DMS53 treated with DMSO at 0.1 percent for 48 hours (cell line): Measurements from ENCODE around the gene NFAM1.

Experiments used
- DNase-seq: peaks from one replicate; lab custom pipeline; 2025; ENCODE audit not compliant: unreplicated experiment; lab: John Stamatoyannopoulos, UW

NFAM1 gene

DNA sequence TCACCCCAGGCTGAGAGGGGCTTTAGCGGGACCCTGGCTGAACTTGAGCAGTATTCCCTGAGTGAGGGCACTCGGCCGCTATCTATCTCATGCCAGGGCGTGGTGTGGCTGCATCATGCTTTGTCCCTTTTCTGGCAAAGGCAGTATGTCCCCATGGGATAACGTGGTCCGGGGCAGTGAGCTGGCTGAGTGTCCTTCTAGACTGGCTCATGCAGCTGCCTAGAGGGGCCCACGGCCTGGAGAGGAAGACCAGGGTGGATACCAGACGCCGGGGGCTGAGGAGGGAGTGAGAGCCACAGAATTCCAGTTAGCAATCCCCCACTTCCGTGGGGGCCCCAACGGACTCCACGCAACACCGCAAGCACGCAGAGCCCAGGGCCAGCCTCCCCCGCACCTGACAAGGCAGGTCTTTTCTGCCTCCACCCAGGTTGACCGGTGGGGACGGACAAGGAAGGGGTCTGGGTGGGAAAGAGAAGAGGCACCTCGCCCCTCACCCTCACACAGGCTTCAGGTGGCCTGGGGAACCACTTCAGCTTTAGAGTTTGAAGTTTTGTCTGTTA, 15.5 kb downstream of the NFAM1 start:
- DNase-seq: no peak

DNA sequence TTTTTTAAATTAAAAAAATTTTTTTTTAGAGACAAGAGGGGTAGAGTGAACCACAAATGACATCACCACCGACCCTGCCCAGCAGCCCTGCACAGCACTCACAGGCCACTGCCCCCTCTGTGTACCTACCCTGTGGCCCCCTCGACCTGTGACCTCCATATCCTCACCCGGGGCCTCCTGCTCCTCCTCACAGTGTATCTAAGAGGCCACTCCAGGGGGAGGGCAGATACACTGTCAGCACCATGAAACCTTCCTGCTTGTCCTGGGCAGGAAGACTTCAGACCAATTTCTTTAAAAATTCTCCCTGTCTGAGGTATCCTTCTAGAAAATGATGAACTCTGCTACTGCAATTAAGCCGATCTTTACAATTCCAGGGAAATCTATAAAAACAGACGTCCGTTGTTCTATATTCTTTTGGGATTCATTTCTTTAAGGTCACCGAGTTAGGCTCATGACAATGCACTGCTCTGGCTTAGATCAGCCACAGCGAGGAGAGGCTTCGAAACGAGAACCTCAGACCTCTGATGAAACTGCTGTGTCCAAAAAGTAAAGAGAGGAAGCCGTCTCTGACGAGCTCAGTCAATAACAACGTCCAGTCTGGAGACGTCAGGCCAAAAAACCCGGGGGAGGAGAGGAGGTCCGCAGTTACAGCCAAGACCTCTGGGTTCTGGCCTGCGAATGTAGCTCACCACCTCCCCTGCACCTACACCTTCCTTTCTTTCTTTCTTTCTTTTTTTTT, 17.5 kb downstream of the NFAM1 start:
- no peak for DNase-seq

DNA sequence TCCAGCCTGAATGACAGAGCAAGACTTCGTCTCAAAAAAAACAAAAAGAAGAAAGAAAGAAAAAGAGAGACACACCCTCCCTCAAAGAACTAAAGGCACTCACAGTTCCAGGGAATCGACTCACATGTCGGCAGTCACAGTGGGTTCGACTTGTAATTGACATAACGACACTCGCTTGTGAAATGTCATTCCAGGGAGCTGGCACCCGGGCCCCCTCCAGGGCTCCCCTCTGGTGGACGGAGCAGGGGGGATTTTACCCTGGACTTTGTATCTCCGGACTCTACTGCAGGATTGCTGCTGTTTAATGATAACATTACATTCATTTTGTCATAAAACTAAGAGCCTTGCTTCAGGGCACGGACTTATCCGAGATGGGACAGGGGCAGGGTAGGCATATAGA, 18.2 kb downstream of the NFAM1 start:
- DNase-seq: no peak

DNA sequence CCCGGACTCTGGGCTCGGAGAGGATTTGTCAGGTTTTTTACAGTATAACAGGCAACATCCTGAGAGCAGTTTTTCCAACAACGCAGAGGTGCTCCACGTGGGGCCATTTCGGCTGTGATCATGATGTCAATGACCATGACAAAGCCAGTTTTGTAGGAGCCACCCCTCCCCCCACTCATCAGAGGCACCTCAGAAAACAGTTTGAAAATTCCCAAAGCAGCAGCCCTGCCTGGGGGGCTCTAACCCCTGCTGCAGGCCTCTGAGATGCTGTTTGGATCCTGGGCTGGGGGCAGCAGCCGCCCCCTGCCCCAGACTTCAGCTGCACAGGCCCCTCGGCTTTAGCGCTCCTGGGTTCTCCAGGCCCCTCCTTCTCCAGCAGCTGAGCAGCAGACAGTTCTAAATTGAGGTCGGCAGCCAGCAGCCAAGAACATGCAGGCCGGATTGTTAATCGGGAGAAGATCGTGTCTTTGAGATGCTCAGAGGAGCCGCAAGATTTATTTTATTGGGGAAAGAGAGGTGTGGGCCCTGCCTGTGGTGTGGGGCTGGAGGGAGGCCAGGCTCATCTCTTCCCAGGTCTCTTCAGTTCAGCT, 19.4 kb downstream of the NFAM1 start:
- DNase-seq: no peak

DNA sequence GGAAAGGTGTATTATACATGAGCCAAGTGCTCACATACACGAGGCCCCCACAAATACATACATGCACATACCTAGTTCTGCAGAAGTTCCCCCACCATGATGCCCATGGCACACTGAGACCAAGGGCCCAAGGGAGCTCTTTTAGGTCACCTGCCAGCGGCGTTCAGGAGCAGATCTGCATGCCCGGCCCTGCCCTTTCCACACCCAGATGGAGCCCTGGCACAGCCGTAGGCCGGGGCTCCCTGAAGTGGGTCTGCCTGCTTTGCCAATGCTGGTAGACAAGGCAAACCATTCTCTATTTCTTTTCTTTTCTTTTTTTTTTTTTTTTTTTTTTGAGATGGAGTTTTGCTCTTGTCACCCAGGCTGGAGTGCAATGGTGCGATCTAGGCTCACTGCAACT, 21.5 kb downstream of the NFAM1 start:
- DNase-seq: no peak

DNA sequence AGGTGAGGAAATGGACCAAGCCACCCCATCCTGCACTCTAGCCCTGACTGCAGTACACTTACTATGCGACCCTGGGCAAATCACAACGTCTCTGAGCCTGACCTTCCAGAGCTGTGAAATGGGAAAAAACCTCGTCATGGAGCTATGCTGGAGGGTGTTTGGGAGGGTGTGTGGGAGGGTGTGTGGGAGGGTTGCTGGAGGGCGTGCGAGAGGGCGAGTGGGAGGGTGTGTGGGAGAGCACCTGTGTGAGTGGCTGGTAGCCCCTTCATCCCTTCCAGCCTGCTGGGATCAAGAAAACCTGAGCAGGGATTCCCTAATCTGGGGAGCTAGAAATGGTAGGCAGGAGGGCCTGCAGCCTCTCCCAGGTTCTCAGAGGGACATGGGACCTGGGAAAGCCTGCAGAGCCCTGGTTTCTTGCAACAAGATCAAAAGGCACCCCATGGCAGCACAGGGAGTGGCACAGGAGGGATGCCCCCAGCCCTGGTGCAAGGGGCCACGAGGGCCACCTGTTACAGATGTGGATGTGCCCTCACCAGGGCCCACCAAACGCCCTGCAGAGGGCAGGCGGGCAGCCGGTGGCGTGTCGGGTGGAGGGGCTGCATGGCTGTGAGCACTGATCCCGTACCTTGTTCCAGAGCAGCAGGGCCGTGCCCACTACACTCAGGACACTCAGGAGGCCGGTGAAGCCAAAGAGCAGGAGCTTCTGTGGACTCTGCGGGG, 23.2 kb downstream of the NFAM1 start:
- no peak for DNase-seq

DNA sequence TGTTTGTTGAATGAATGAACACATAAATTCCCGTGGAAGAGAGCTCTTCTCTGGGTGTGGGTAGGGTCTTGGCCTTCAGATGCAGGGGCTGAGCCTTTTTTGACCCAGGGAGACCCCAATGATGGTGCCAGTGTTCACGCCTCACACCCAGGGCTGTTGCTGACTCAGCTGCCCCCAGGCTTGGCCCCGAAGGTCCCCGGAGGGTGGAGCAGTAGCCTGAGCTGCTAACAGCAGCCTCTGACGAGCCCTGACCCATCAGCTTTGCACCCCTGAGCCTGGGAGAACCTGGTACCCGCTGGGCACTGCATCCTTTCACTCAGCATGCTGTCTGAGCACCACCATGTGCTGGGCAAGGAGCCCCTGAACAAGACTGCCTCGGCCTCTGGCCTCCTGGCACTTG, 23.9 kb downstream of the NFAM1 start:
- no peak for DNase-seq

DNA sequence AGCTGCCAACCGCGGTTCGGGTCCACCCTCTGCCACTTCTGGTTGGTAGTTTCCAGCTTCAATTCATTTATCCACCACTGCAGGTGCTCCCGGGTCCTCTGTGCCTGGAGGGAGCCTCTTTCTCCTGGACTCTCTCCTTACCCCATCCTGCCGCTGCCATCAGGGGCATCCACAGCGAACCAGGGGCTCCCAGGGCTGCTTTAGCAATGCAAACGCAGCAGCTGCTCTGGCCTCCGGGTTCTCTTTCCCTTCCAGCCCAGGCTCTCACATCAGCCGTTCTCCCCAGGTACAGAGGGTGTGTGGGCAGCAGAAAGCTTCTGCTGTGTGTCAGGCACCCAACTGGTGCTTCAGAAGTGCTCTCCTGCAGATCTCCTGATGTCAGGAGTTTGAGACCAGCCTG, 27.9 kb downstream of the NFAM1 start:
- no peak for DNase-seq

DNA sequence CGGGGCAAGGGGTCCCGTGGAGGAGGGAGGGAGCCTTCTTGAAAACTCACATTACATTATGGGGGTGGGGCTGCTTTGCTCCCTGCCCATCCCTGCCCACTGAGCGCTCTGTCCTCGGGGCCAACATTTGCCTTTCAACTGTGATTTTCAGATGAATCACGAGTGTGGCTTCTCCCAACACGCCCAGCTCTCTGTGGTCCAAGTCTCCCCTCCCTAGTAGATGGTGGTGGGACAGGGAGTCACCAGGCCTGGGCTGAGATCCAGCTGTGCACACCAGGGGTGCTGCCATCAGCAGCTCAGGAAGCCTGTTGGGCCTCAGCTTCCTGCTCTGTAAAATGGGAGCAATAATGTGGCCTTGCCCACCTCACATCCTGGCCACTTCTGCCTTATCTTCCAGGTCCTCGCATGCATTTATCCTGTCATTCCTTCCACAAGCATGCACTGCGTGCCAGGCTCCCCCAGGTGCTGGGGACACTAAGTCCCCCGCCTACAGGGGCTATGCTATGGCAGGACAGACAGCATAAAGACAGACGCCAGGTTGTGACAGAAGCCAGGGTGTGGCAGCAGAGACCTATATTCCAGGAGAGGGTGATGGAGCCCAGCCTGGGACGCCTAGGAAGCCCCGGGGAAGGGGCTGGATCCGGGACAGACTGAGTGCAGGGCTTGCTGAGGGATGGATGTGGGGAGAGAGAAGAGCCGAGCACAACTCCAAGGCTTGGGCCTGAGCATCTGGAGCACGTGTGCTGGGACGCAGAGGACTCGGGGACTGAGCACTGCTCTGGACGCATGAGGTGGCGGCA, 30.5 kb downstream of the NFAM1 start:
- no peak for DNase-seq

DNA sequence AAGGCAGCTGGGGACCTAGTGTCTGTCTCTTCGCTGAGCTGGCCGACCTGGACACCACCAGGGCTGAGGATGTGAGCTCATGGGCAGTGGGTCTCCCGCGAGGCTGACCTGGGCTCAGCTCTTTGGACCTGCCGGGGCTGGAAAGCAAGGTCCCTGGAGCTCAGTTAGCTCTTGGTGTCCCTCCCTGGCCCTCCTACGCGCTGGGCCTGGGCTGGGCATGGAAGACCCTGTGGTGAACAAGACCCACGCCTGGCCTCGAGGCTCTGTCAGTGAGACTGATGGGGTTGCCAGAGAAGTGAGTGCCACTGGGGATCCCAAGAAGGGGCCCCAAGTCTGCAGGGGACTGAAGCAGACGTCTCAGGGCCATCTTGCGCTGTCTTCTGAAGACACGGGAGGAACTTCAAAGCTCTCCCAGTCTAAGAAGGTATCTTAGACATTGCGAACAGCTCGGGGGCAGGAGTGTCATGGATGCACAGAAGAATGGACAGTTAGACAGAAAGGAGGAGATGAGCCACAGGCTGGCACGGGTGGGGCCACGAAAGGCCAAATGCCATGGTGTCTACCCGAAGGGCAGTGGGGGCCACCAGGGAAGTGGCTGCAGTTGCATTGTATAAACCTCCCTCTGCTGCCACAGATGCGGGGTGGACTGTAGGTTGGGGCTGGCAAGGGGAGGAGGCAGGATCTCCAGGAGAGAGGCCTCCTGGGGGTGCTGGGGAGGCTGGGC, 31.2 kb downstream of the NFAM1 start:
- DNase-seq: no peak

DNA sequence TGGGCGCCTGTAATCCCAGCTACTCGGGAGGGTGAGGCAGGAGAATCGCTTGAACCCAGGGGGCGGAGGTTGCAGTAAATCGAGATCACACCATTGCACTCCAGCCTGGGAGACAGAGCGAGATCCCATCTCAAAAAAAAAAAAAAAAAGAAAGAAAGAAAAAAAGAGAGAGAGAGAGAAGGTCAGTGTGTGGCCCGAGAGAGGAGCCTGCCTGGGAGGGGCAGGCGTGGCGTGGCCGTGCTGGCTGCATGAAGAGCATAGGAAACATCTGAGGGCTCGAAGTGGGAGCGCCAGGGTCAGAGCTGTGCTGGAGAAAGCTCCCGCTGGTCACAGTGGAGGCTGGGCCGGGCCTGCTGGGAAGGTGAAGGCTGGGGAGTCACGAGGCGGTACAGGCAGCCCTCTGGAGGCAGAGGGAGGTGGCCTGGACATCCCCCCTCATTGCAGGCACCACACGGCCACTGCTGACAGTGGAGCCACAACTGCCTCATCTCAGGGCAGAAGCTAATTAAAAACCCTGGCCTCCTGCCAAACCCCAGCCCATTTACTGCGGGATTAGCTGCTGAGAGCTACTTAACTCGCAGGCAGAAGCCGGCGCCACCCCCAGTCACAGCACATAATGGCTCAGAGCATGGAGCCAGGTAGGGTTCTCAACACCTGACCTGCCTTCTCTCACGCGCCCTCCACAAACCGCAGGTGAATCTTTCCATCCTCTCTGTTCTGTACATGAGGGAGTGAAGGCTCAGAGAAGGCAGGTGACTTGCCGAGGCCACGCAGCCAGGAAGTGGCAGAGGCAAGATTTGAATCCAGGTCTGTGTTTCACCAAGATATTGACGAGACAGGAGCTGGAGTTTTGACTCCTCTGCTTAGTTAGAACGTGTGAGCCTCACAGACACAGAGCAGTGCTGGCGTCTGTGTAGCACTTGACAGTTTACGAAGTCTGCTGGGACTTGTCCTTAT, 32.6 kb downstream of the NFAM1 start:
- DNase-seq: peak; percentile 1

DNA sequence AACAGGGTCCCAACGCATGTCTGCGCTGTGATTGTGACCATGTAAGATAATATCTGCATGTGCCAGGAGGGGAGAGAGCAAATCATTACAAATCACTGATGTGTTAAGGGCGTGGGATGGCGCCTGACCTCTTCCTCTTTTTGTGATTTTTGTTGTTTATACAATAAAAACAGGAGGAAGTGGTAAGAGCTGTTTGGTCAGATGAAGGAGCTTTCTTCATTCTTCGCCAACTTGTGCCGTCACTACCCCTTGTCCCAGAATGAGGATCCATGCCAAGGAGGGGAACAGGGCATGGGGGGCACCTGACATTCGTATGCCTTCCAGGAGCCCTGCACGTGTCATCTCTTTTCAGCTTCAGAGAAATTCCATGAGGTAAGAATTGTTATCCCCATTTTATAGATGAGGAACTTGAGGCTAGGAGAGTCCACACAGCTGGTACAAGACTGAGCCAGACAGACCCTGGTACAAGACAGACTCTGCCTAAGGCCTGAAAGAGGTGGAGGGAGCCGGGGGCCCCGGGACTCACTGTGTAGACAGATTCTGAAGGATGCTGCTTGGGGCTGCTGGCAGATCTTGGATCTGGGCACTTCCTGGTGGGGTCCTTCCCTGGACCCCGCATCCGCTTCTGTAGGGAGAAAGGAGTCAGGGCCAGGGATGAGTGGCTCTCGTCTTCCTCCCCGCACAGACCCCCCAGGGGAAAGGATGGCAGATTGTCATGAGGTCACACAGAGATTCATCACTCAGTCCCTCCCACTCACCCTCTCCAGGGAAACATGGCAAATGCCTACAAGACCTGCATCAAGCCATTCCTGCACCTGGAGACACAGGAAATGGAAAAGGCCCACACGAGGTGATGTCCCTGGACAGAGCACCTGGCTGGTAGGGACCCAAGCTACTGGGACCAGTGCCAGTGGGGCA, 34.6 kb downstream of the NFAM1 start:
- DNase-seq: no peak

DNA sequence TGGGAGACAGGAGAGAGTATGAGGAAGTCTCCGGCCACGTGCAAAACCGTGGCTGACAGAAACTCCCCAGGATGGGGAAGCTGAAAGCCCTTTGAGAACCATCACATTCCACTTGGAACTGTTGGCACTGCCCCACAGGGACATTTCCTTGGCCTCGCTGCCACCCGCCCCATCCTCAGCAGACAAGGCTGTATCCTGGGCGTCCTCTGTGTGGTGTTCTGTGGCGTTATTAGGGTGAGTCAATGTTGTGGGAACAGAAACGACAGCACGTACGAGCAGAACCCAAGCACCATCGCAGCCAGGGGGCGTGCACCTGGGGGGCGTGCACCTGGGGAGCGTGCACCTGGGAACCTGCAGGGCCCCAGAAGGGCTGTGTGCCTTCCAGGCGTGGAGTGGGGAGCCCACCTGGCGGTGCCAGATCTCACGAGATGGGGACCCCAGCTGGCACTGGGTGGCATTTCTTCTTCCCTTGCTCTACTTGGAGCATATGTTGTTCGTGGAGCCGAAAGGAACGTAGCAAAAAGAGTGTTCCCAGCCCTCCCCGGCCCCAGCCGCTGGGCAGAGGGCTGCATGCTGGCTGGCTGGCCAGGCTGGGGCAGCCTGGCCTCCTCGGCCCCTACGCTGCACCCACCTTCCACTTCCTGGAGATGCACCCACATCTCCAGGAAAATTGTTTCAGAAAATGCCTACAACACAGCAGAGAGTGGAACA, 35.4 kb downstream of the NFAM1 start:
- DNase-seq: no peak

DNA sequence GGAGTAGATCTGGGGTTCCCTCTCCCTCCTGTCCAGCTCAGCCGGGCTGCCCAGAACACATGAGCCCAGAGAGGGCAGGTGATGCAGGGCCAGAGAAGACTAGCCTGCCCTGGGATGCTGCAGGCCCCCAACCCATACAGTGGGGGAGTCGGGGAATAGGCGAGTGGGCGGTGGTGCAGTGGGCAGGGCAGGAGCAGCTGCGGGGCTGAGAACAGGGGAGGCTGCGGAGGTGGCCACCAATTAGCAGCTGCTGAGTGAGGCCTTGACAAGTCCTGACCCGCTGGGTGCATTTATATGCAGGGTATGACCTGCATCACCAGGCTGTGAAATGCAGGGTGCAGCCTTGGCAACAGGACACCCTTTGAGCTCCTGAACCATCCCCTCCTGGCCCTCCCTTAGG, 43.1 kb downstream of the NFAM1 start:
- no peak for DNase-seq

DNA sequence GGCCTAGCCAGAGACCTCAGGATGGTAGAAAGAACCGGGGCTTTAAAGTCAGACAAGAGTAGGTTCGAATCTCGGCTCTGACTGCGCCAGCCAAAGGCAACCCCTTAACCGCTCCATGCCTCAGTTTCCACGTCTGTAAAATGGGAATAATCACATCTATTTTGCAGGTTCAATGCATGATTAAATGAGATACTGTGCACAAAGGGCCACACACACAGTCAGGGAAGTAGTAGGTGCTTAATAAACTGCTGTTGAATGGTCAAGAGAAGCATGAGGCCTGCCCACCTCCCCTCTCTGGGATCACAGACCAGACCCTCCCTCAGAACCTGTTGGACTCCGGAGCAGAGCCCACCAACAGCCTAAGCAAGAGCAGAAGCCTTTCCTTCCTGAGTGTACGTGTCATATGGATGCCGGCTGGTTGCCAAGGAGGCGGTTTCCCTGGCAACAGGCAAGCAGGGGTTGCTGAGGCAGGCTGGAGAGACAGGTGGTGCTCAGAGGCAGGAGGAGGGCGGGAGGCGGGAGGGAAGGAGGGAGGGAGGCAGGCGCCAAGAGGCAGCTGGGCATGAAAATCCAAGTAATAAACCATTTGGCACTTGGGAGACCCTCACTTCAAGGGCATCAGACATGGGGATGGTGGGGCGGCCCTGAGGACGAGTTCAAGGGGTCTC, 43.9 kb downstream of the NFAM1 start:
- peak; percentile 55 for DNase-seq

DNA sequence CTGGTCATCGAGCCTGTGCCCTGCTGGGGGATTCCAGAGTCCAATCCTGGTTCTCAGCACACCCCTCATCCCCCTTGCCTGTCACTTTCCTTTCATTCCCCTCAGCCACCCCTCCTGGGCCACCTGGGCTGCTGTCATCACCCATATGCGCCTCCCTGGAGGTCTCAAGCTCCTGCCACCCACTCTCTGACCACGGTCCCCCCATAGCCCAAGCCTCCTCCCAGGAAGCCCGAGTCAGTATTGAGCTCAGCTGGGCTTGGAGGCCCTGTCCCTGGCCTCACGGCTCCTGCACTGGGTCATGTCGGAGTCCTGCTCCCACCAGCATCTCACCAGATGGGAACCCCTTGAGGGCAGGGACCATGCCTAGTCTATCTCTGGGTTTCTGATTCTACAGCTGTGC, 44.6 kb downstream of the NFAM1 start:
- no peak for DNase-seq

DNA sequence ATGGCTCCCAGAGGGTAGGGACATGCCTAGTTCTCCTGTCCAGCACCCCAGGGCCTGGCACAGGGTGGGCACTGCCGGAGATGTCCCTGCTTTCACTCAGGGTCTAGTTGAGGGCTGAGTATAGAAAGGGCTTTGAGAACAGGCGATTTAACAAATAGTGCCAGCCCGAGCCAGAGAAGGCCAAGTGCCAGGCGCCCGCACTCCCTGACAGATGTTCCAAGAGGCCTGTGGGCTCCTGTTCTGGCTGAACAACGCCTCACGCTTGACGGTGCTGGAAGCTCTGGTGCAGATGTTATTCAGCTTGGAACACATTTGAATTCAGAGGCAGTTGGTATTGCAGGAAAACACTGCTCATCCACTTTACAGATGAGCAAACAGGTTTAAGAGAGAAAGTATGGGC, 46.5 kb downstream of the NFAM1 start:
- DNase-seq: no peak
